Suprapubic skin (tissue), 4 donors: ENCODE measurements around the gene CDC16. TPM values are rescaled to one million over a fixed set of nuclear protein-coding genes. Genes with fewer than 3 reads are reported as not detected.
A peak's percentile ranks its signal among the peaks of the same experiment; 100 is the strongest.

Source experiments
- DNase-seq, 2 donors: peaks; one replicate each; pipeline ENCODE4 v3.0.0-alpha.2; 2019; ENCODE audit warnings: low spot score in 2 of 2
- H3K27ac ChIP-seq: fragments of 200-600 bp; sonication (generic); one replicate; pipeline ENCODE4 v1.5.1; 2019
- H3K27me3 ChIP-seq: fragments of 200-600 bp; sonication (generic); one replicate; pipeline ENCODE4 v1.5.1; 2019
- H3K36me3 ChIP-seq: fragments of 200-600 bp; sonication (generic); one replicate; pipeline ENCODE4 v1.5.1; 2019
- H3K4me1 ChIP-seq: fragments of 200-600 bp; sonication (generic); one replicate; pipeline ENCODE4 v1.5.1; 2019
- H3K4me3 ChIP-seq: fragments of 200-600 bp; sonication (generic); one replicate; pipeline ENCODE4 v1.5.1; 2019; ENCODE audit warnings: mild to moderate bottlenecking
- H3K9me3 ChIP-seq: fragments of 200-600 bp; sonication (generic); one replicate; pipeline ENCODE4 v1.5.1; 2019
- CTCF ChIP-seq, 2 donors: fragments of 200-600 bp in 1 of 2; fragments of 450-650 bp in 1 of 2; sonication (generic) in 1 of 2; IDR thresholded peaks; one replicate each; pipeline ENCODE4 v1.5.1; 2016 to 2019; ENCODE audit warnings: antibody characterized with exemption in 2 of 2, mild to moderate bottlenecking in 1 of 2, moderate library complexity in 1 of 2
- EP300 ChIP-seq: sonication (generic); formaldehyde crosslinking; IDR thresholded peaks from one replicate; pipeline ENCODE4 v1.6.1; 2017; ENCODE audit warnings: antibody characterized with exemption
- POLR2A ChIP-seq, 2 donors: fragments of 450-650 bp; IDR thresholded peaks; one replicate each; pipeline ENCODE4 v1.6.1; 2017; ENCODE audit warnings: antibody characterized with exemption in 2 of 2, mild to moderate bottlenecking in 2 of 2, moderate library complexity in 2 of 2
- POLR2AphosphoS5 ChIP-seq, 3 donors: sonication (generic); formaldehyde crosslinking; IDR thresholded peaks; one replicate each; pipeline ENCODE4 v1.6.1; 2017; ENCODE audit warnings: antibody characterized with exemption in 3 of 3
- WGBS: methylation state at CpG from one replicate; pipeline ENCODE4 v1.1.5; 2018; 5-methylcytosine and 5-hydroxymethylcytosine counted together
- total RNA-seq, 4 donors: library from RNA; depleted of rRNA; stranded (reverse); fragments of >200 nt; gene quantifications; one replicate each; pipeline ENCODE4 v1.1.0, GENCODE V29; 2016

The CDC16 gene
- total RNA-seq, 4 donors from 2014 or later: 42.5 to 210 (median 57.2) TPM

- Histone ChIP-seq H3K4me1 (peaks cover 40% of the 10 kb centered on the region), H3K27me3 (no peaks in the 10 kb centered on the region), H3K4me3 (peak within 1 kb of the TSS; percentile 61), H3K36me3 (peaks cover 8% of the 10 kb centered on the region), H3K9me3 (no peaks in the 10 kb centered on the region), H3K27ac (peak within 1 kb of the TSS; percentile 98)
- 0% methylated on average over 12 of the region's 89 CpGs for WGBS
- no peak for TF ChIP-seq EP300
- TF ChIP-seq CTCF (IDR thresholded peaks at IDR 0.05): no peak
- peak in 1 of 2 donors; percentile 67 for TF ChIP-seq POLR2A (IDR thresholded peaks at IDR 0.05)
- peak in 2 of 3 donors; percentile 17 to 34 for TF ChIP-seq POLR2AphosphoS5 (IDR thresholded peaks at IDR 0.05)
- DNase-seq: peak; percentile 95 to 96
Observed at GRCh38 chr13:114281351-114282040, 46.8 kb downstream of the CDC16 start, which contains the start of gene UPF3A. UPF3A (plus strand) TSS chr13:114281601; CDS start chr13:114281640, 39 bp downstream.

DNA sequence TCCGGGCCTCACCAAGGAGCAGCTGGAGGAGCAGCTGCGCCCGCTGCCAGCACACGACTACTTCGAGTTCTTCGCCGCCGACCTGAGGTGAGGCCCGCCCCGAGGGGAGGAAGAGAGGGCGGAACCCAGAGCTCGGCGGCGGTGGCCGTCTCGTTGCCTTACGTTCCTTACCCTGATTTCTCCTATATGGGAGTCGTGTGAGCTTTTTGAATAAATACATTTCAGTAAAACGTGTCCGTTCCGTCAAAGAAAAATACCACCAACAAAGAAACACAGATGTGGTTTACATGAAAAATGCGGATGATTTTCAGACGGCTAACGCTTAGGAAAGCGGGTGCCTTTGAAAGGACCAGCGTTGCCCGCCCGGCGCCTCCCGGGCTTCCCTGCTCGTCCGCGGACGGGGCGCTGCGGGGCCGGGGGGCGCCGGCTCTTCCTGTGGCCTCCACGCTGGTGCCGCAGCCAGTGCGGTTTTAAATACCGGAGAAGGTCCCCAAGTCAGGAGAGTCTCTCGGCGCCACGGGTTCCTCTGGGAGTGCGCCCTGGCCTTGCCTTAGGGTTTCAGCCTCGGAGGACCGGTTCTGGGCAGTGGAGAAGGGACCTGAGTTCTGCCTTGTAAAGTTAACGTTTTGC lies 47.5 kb downstream of the CDC16 start:
- no peaks in the 10 kb centered on the region for H3K27me3 ChIP-seq
- peaks cover 40% of the 10 kb centered on the region for H3K4me1 ChIP-seq
- TF ChIP-seq CTCF (IDR thresholded peaks at IDR 0.05): no peak
- peak in 2 of 3 donors; percentile 49 to 56 for TF ChIP-seq POLR2AphosphoS5 (IDR thresholded peaks at IDR 0.05)
- no peaks in the 10 kb centered on the region for H3K9me3 ChIP-seq
- peaks cover 11% of the 10 kb centered on the region for H3K36me3 ChIP-seq
- WGBS: 0% methylated on average over 47 of the region's 50 CpGs
- peak overlapping the region; percentile 98 for H3K27ac ChIP-seq
- peak; percentile 72 to 87 for DNase-seq
- H3K4me3 ChIP-seq: peak overlapping the region; percentile 61

DNA sequence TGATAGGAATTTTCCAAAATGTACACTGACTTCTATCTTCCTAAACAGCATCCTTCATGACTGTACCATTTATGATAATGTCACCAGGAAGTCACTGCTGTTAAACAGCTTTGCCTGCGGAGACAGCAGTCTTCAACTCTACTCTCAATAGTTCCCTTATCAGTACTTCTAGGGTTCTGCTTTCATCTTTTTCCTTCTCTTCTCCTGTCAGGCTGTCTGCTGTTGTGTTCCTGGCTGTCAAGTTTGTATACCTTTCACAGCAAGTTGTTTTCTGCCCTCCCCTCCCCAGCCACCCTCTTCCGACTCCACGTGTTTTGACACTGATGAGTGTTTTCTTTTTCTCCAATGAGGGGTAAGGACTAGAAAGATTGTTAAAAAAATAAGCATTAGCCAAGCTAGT lies 48.9 kb downstream of the CDC16 start:
- Histone ChIP-seq H3K27me3 (no peaks in the 10 kb centered on the region), H3K4me3 (no peak overlapping the region), H3K9me3 (no peaks in the 10 kb centered on the region), H3K27ac (no peak overlapping the region), H3K4me1 (peaks cover 40% of the 10 kb centered on the region), H3K36me3 (peaks cover 26% of the 10 kb centered on the region)
- TF ChIP-seq POLR2A (IDR thresholded peaks at IDR 0.05): no peak
- TF ChIP-seq EP300: no peak
- no peak for TF ChIP-seq CTCF (IDR thresholded peaks at IDR 0.05)
- no peak for TF ChIP-seq POLR2AphosphoS5 (IDR thresholded peaks at IDR 0.05)
- WGBS: 69% methylated on average over 3 of the region's 3 CpGs
- peak in 1 of 2 donors; percentile 8 for DNase-seq

GRCh38 chr13:114284680-114285079 lies 50.0 kb downstream of the CDC16 start:
- no peaks in the 10 kb centered on the region for H3K27me3 ChIP-seq
- H3K9me3 ChIP-seq: no peaks in the 10 kb centered on the region
- peaks cover 34% of the 10 kb centered on the region for H3K36me3 ChIP-seq
- TF ChIP-seq CTCF (IDR thresholded peaks at IDR 0.05) (no peak), POLR2A (IDR thresholded peaks at IDR 0.05) (no peak), POLR2AphosphoS5 (IDR thresholded peaks at IDR 0.05) (no peak), EP300 (no peak)
- 90% methylated on average over 8 of the region's 8 CpGs for WGBS
- peaks cover 40% of the 10 kb centered on the region for H3K4me1 ChIP-seq
- H3K27ac ChIP-seq: no peak overlapping the region
- H3K4me3 ChIP-seq: no peak overlapping the region
- peak in 1 of 2 donors; percentile 7 for DNase-seq

DNA sequence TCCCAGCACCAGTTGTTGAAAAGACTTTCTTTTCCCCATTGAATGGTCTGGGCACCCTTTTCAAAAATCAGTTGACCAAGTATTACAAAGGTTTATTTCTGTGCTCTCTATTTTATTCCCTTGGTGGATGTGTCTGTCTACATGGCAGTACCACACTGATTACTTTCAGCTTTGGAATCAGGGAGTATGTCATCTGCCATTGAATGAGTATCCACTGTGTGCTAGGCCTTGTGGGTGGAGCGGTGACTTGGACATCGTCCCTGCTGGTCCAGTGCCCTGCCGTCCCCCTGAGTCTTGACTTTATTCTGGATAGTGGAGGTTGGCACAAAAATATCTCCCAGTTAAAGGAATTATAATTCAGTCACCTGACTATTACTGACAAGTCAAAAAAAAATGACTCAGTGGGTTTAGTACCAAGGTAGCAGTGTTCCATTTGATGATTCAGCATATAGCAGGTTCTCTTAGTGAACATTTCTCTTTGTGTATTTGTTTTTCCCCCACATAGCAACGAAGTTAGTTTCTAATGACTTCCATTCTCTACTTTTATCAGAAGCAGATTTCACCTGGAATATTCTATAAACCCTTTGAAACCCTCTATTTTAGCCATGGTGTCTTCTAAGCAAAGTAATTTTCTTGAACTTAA lies 50.6 kb downstream of the CDC16 start:
- Histone ChIP-seq H3K27me3 (no peaks in the 10 kb centered on the region), H3K4me3 (no peak overlapping the region), H3K9me3 (no peaks in the 10 kb centered on the region), H3K27ac (no peak overlapping the region), H3K36me3 (peaks cover 40% of the 10 kb centered on the region), H3K4me1 (peaks cover 34% of the 10 kb centered on the region)
- 63% methylated on average over 4 of the region's 4 CpGs for WGBS
- DNase-seq: peak in 1 of 2 donors; percentile 26
- no peak for TF ChIP-seq POLR2A (IDR thresholded peaks at IDR 0.05)
- TF ChIP-seq POLR2AphosphoS5 (IDR thresholded peaks at IDR 0.05): no peak
- no peak for TF ChIP-seq CTCF (IDR thresholded peaks at IDR 0.05)
- no peak for TF ChIP-seq EP300
